Sigmoid colon (tissue), 7 donors: ENCODE data around the gene ACACA. TPM values are rescaled to one million over a fixed set of nuclear protein-coding genes. Genes with fewer than 3 reads are reported as not detected.

Experiments
- DNase-seq: peaks from one replicate; pipeline ENCODE4 v3.0.0-alpha.2; 2019
- H3K27ac ChIP-seq, 4 donors: fragments of 200-600 bp; sonication (generic); one replicate each; pipeline ENCODE4 v1.5.1; 2016 to 2019; ENCODE audit warnings: mild to moderate bottlenecking in 1 of 4
- H3K27me3 ChIP-seq, 3 donors: fragments of 200-600 bp; sonication (generic); one replicate each; pipeline ENCODE4 v1.5.1; 2019; ENCODE audit warnings: mild to moderate bottlenecking in 1 of 3
- H3K36me3 ChIP-seq, 4 donors: fragments of 200-600 bp; sonication (generic); one replicate each; pipeline ENCODE4 v1.5.1; 2016 to 2019
- H3K4me1 ChIP-seq, 4 donors: fragments of 200-600 bp; sonication (generic); one replicate each; pipeline ENCODE4 v1.5.1; 2017 to 2019
- H3K4me3 ChIP-seq, 4 donors: fragments of 200-600 bp; sonication (generic); one replicate each; pipeline ENCODE4 v1.5.1; 2017 to 2019; ENCODE audit warnings: mild to moderate bottlenecking in 2 of 4, moderate library complexity in 1 of 4
- H3K9me3 ChIP-seq, 4 donors: fragments of 200-600 bp in 3 of 4; sonication (generic) in 3 of 4; one replicate each; pipeline versions ENCODE4 v1.5.1 to v1.6.1; 2013 to 2019
- EP300 ChIP-seq, 4 donors: sonication (generic); formaldehyde crosslinking; IDR thresholded peaks; one replicate each; pipeline ENCODE4 v1.6.1; 2017; ENCODE audit warnings: antibody characterized with exemption in 4 of 4
- POLR2A ChIP-seq, 2 donors: fragments of 450-650 bp; IDR thresholded peaks; one replicate each; pipeline ENCODE4 v1.6.1; 2016; ENCODE audit warnings: antibody characterized with exemption in 2 of 2, mild to moderate bottlenecking in 2 of 2, moderate library complexity in 2 of 2
- POLR2AphosphoS5 ChIP-seq, 4 donors: sonication (generic); formaldehyde crosslinking; IDR thresholded peaks; one replicate each; pipeline ENCODE4 v1.6.1; 2017; ENCODE audit warnings: antibody characterized with exemption in 4 of 4
- WGBS, 2 donors: extraction: QIAGEN DNeasy Blood & Tissue Kit; methylation state at CpG; one replicate each; pipeline ENCODE4 v1.1.7; 2013; 5-methylcytosine and 5-hydroxymethylcytosine counted together
- intact Hi-C: fragments of 100-400 bp; cut with DNase I; formaldehyde crosslinking; loops from one replicate; pipeline ENCODE4 v1.15.1; 2023
- polyA plus RNA-seq, 3 donors: library from polyadenylated mRNA; stranded (reverse); fragments of 200-250 nt; gene quantifications; one replicate each; pipeline ENCODE4 v1.2.3, GENCODE V29; 2013
- total RNA-seq, 4 donors: library from RNA; depleted of rRNA; stranded (reverse); fragments of >200 nt; gene quantifications; one replicate each; pipeline ENCODE4 v1.1.0, GENCODE V29; 2016
- TF ChIP-seq, protein P1 (sequence below), 4 experiments: fragments of 450-650 bp in 3 of 4; fragments of 200-600 bp in 1 of 4; IDR thresholded peaks; one replicate each; pipeline ENCODE4 v1.5.1; 2016 to 2019; ENCODE audit warnings: antibody characterized with exemption in 4 of 4, mild to moderate bottlenecking in 3 of 4, moderate library complexity in 2 of 4
- donor health status: healthy with polysubstance abuse.
- donor health status: Bipolar disorder and iron deficiency.
- donor health status: healthy.

ACACA gene
- total and polyA plus RNA-seq, 7 donors: 10.8 to 38.9 (median 27.6) TPM

DNA sequence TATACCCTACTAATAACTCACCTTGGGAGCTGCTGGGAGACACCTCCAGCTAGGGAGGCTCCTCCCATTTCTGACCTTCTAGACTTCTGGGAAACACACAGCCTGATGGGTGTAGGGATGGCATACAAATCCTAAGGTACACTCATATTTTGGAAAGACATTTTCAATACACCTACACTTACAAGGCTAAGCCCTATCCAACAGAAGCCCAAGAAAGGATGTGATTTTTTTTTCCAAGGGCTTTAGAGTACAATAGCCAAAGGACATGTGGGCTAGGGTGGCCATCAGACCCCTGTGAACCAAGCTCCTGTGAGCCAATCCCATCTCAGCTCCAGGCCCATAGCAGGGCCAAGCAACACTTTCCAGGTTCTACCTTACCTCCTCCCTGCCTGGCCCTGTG lies 313.9 kb downstream of the ACACA start:
- Histone ChIP-seq H3K36me3 (peaks cover 0 to 31% (median 14%) of the 10 kb centered on the region in 4 donors), H3K4me1 (peaks cover 0 to 27% (median 25%) of the 10 kb centered on the region in 4 donors), H3K27me3 (no peaks in the 10 kb centered on the region), H3K4me3 (no peak overlapping the region), H3K27ac (no peak overlapping the region), H3K9me3 (no peaks in the 10 kb centered on the region)
- no peak for DNase-seq
- intact Hi-C loops: no loop called here
- TF ChIP-seq POLR2AphosphoS5 (IDR thresholded peaks at IDR 0.05): no peak
- no peak for TF ChIP-seq EP300 (IDR thresholded peaks at IDR 0.05)
- TF ChIP-seq, protein P1, sequence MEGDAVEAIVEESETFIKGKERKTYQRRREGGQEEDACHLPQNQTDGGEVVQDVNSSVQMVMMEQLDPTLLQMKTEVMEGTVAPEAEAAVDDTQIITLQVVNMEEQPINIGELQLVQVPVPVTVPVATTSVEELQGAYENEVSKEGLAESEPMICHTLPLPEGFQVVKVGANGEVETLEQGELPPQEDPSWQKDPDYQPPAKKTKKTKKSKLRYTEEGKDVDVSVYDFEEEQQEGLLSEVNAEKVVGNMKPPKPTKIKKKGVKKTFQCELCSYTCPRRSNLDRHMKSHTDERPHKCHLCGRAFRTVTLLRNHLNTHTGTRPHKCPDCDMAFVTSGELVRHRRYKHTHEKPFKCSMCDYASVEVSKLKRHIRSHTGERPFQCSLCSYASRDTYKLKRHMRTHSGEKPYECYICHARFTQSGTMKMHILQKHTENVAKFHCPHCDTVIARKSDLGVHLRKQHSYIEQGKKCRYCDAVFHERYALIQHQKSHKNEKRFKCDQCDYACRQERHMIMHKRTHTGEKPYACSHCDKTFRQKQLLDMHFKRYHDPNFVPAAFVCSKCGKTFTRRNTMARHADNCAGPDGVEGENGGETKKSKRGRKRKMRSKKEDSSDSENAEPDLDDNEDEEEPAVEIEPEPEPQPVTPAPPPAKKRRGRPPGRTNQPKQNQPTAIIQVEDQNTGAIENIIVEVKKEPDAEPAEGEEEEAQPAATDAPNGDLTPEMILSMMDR (IDR thresholded peaks at IDR 0.05): no peak
- TF ChIP-seq POLR2A (IDR thresholded peaks at IDR 0.05): no peak

DNA sequence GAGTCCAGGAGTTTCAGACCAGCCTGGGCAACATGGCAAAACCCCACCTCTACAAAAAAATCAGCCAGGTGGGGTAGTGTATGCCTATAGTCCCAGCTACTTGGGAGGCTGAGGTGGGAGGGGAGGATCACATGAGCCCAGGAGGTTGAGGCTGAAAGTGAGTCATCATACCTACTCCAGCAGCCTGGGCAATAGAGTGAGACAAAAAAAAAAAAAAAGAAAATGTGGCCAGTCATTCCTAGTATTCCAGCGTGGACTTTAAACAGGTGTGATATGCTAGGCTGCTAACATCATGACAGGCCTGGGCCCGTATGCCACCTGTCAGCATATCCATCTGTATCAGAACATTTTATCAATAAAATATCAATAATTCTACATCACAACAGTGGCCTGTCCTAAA lies 314.6 kb downstream of the ACACA start:
- Histone ChIP-seq H3K27me3 (no peaks in the 10 kb centered on the region), H3K27ac (peak overlapping the region in 2 of 4 donors; percentile 31 to 38), H3K4me1 (peaks cover 0 to 27% (median 25%) of the 10 kb centered on the region in 4 donors), H3K36me3 (peaks cover 0 to 29% (median 13%) of the 10 kb centered on the region in 4 donors), H3K9me3 (no peaks in the 10 kb centered on the region), H3K4me3 (no peak overlapping the region)
- TF ChIP-seq EP300 (IDR thresholded peaks at IDR 0.05): no peak
- TF ChIP-seq POLR2A (IDR thresholded peaks at IDR 0.05): no peak
- TF ChIP-seq, protein P1 (IDR thresholded peaks at IDR 0.05): no peak
- TF ChIP-seq POLR2AphosphoS5 (IDR thresholded peaks at IDR 0.05): no peak
- DNase-seq: no peak
- 27 to 68% methylated on average over 2 of the region's 2 CpGs for WGBS, 2 donors
- intact Hi-C loops: no loop called here

DNA sequence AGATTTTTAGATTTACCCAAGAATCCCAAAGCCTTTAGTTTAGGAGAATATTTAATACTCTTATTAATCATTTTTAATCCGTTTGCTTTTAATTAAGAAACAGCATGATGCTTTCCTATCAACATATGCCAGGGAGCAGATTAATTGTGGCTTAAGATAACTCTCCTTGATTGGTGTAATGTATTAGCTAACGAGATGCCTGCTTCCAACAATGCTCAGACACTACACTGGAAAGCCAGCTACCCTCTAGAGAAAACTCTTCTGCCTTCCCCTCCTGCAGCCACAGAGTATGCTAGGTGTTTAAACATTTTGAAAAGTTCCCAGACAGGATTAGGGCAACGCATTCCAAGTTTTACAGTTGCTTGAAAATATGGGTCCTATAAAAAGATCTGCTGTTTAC lies 315.7 kb downstream of the ACACA start:
- H3K36me3 ChIP-seq: peaks cover 0 to 29% (median 11%) of the 10 kb centered on the region in 4 donors
- H3K4me3 ChIP-seq: no peak overlapping the region
- H3K27ac ChIP-seq: peak overlapping the region in 1 of 4 donors; percentile 11
- H3K9me3 ChIP-seq: no peaks in the 10 kb centered on the region
- H3K4me1 ChIP-seq: peaks cover 0 to 27% (median 25%) of the 10 kb centered on the region in 4 donors
- TF ChIP-seq, protein P1 (IDR thresholded peaks at IDR 0.05): no peak
- TF ChIP-seq EP300 (IDR thresholded peaks at IDR 0.05) (no peak), POLR2AphosphoS5 (IDR thresholded peaks at IDR 0.05) (no peak), POLR2A (IDR thresholded peaks at IDR 0.05) (no peak)
- 56 to 72% methylated on average over 3 of the region's 3 CpGs for WGBS, 2 donors
- H3K27me3 ChIP-seq: no peaks in the 10 kb centered on the region
- no peak for DNase-seq
- intact Hi-C loops: no loop called here

DNA sequence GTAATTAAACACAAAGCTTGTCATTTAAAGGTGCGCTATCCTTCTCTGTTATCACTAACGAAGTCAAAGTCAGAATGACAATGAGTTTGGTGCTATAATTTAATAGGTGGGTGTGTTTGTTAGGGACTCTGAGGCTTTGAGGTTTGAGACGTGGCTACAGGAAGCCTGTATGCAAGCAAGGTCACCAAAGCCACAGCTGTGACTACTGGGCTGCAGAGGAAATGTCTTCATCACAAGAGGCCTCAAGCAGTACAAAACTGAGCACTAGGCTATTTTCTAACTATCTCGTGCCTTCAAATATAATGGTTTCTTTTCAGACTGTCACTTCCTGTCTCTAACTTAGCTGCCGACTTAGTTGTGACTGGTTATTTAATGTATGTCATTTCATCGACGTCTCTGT lies 316.7 kb downstream of the ACACA start:
- H3K36me3 ChIP-seq: peaks cover 0 to 29% (median 13%) of the 10 kb centered on the region in 4 donors
- no peak overlapping the region for H3K4me3 ChIP-seq
- TF ChIP-seq, protein P1 (IDR thresholded peaks at IDR 0.05): no peak
- TF ChIP-seq POLR2A (IDR thresholded peaks at IDR 0.05) (no peak), EP300 (IDR thresholded peaks at IDR 0.05) (no peak), POLR2AphosphoS5 (IDR thresholded peaks at IDR 0.05) (no peak)
- no peaks in the 10 kb centered on the region for H3K9me3 ChIP-seq
- peaks cover 0 to 27% (median 25%) of the 10 kb centered on the region in 4 donors for H3K4me1 ChIP-seq
- H3K27ac ChIP-seq: no peak overlapping the region
- H3K27me3 ChIP-seq: no peaks in the 10 kb centered on the region
- 47 to 76% methylated on average over 7 of the region's 7 CpGs for WGBS, 2 donors
- intact Hi-C loops: no loop called here
- DNase-seq: no peak

DNA sequence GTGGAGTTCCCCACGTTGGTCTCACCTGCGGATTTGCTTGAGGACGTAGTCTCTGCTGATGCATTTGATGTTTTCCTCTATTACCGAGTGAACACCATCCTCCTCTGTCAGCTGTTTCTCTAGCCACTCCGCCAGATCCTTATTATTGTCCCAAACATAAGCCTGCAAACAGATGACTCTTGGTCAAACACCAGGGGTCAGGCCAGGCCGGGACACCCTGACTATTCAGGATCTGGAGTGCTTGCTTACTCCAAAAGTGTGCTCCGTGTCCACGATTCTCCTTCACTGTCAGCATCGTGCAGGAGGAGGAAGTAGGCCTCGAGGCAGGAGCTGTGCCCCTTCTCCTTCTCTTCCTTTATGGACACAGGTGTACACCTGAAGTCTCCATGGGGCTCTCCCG lies 317.7 kb downstream of the ACACA start:
- intact Hi-C loops: no loop called here
- 81 to 82% methylated on average over 11 of the region's 11 CpGs for WGBS, 2 donors
- H3K27me3 ChIP-seq: no peaks in the 10 kb centered on the region
- peaks cover 0 to 27% (median 25%) of the 10 kb centered on the region in 4 donors for H3K4me1 ChIP-seq
- no peak for TF ChIP-seq EP300 (IDR thresholded peaks at IDR 0.05)
- no peak for TF ChIP-seq POLR2A (IDR thresholded peaks at IDR 0.05)
- TF ChIP-seq POLR2AphosphoS5 (IDR thresholded peaks at IDR 0.05): no peak
- TF ChIP-seq, protein P1 (IDR thresholded peaks at IDR 0.05): no peak
- peaks cover 0 to 26% (median 15%) of the 10 kb centered on the region in 4 donors for H3K36me3 ChIP-seq
- no peak for DNase-seq
- H3K27ac ChIP-seq: no peak overlapping the region
- H3K4me3 ChIP-seq: no peak overlapping the region
- H3K9me3 ChIP-seq: no peaks in the 10 kb centered on the region
